Neural progenitor cell (in vitro differentiated cells): ENCODE data around the gene RNF225. TPM values are rescaled to one million over a fixed set of nuclear protein-coding genes. Genes with fewer than 3 reads are reported as not detected.

Source experiments
- DNase-seq: peaks from one replicate; pipeline ENCODE4 v3.0.0-alpha.2; 2016; ENCODE audit warnings: low spot score
- H2AFZ ChIP-seq: fragments of 200-600 bp; sonication (generic); replicated peaks from 2 replicates; pipeline ENCODE4 v1.6.1; 2016; ENCODE audit warnings: antibody characterized with exemption
- H3F3A ChIP-seq: fragments of 200-600 bp; sonication (generic); 2 replicates; pipeline ENCODE4 v1.6.1; 2016; ENCODE audit warnings: antibody characterized with exemption, low read depth
- H3K27ac ChIP-seq: fragments of 200-600 bp; sonication (generic); 2 replicates; pipeline ENCODE4 v1.5.1; 2016; ENCODE audit warnings: mild to moderate bottlenecking
- H3K27me3 ChIP-seq: fragments of 200-600 bp; sonication (generic); 2 replicates; pipeline ENCODE4 v1.6.1; 2016; ENCODE audit warnings: mild to moderate bottlenecking, moderate library complexity
- H3K36me3 ChIP-seq: fragments of 200-600 bp; sonication (generic); 2 replicates; pipeline ENCODE4 v1.5.1; 2016
- H3K4me1 ChIP-seq: fragments of 200-600 bp; sonication (generic); 2 replicates; pipeline ENCODE4 v1.6.1; 2016; ENCODE audit warnings: mixed run types
- H3K4me2 ChIP-seq: fragments of 200-600 bp; sonication (generic); 2 replicates; pipeline ENCODE4 v1.6.1; 2016
- H3K4me3 ChIP-seq: fragments of 200-600 bp; sonication (generic); 2 replicates; pipeline ENCODE4 v1.5.1; 2016
- H3K79me2 ChIP-seq: fragments of 200-600 bp; sonication (generic); 2 replicates; pipeline ENCODE4 v1.6.1; 2016; ENCODE audit warnings: low read depth
- H3K9ac ChIP-seq: fragments of 200-600 bp; sonication (generic); 2 replicates; pipeline ENCODE4 v1.6.1; 2016
- H3K9me3 ChIP-seq: fragments of 200-600 bp; sonication (generic); 2 replicates; pipeline ENCODE4 v1.5.1; 2016; ENCODE audit warnings: low read depth
- H4K20me1 ChIP-seq: fragments of 200-600 bp; sonication (generic); 2 replicates; pipeline ENCODE4 v1.6.1; 2016; ENCODE audit warnings: low read depth
- H3K27ac Mint-ChIP-seq: 3 replicates; pipeline ENCODE4 v1.8.0; 2021; ENCODE audit warnings: mixed read lengths
- H3K27me3 Mint-ChIP-seq: 2 replicates; pipeline ENCODE4 v1.8.0; 2022; ENCODE audit warnings: low read depth, mild to moderate bottlenecking, inconsistent platforms, moderate library complexity, mixed read lengths; ENCODE audit not compliant: insufficient read depth
- H3K36me3 Mint-ChIP-seq: 3 replicates; pipeline ENCODE4 v1.8.0; 2021; ENCODE audit warnings: mixed read lengths
- H3K4me1 Mint-ChIP-seq: 3 replicates; pipeline ENCODE4 v1.8.0; 2021; ENCODE audit warnings: mixed read lengths
- H3K4me3 Mint-ChIP-seq: 3 replicates; pipeline ENCODE4 v1.8.0; 2021; ENCODE audit warnings: mild to moderate bottlenecking, moderate library complexity, mixed read lengths
- H3K9me3 Mint-ChIP-seq: 3 replicates; pipeline ENCODE4 v1.8.0; 2020; ENCODE audit warnings: mixed read lengths
- EZH2 ChIP-seq: fragments of 200-600 bp; sonication (generic); IDR thresholded peaks from 2 replicates; pipeline ENCODE4 v1.6.1; 2017; ENCODE audit warnings: antibody characterized with exemption, mild to moderate bottlenecking, moderate library complexity
- EZH2phosphoT487 ChIP-seq: fragments of 200-600 bp; sonication (generic); IDR thresholded peaks from 2 replicates; pipeline ENCODE4 v1.6.1; 2017; ENCODE audit warnings: antibody characterized with exemption
- total RNA-seq: library from RNA; depleted of rRNA; stranded (reverse); fragments of >200 nt; gene quantifications from 2 replicates; pipeline ENCODE4 v1.2.3, GENCODE V29; 2015; ENCODE audit warnings: low replicate concordance
- TF ChIP-seq, protein P1 (sequence below): fragments of 200-600 bp; sonication (generic); IDR thresholded peaks from 2 replicates; pipeline ENCODE4 v1.5.1; 2017; ENCODE audit warnings: antibody characterized with exemption, mild to moderate bottlenecking

The RNF225 gene
- total RNA-seq, 1 donor from 2014 or later: not detected

DNA sequence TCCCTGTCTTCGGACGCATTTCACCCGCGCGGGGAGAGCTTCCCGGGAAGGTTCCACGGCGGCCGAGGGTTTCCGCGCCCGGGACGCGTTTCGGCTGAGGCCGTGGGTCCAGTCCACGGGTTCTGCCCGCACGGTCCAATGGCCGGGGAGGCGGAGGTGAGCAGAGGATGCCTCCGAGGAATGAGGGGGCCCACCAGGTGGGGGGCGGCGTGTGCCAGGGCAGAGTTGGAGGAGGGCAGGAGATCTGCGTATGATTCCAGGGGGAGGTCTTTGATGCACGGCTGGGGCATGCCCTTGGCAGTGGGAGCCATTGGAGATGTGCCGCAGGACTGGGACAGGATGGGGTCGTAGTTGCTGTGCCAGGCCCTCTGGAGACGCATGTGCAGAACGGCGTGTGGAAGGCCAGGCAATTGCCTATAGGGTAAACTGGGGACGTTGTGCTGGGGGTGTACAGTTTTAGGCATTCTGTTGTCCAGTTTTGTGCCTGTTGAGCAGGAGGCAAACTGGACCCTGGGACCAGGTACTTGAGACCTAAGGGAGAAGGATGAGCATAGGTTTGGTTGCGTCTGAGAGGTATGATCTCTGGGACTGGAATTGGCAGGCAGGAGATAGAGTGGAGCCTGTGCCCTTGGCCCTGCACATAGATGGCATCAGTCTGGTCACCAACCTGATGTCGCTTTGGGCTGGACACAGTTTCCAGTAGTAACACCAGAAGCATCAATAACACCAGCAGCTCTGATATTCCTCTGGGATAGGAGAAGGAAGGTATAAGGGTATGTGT is 13.7 kb downstream of the RNF225 start:
- peak; percentile 37 for DNase-seq
- H3K27ac ChIP-seq: no peak overlapping the region
- peak overlapping the region; percentile 95 for H3K27ac Mint-ChIP-seq
- peak overlapping the region; percentile 98 for H3K4me2 ChIP-seq
- H3K9me3 Mint-ChIP-seq: peaks cover 18% of the 10 kb centered on the region
- peak overlapping the region; percentile 28 for H2AFZ ChIP-seq
- no peak overlapping the region for H3K9ac ChIP-seq
- H3K27me3 ChIP-seq: no peaks in the 10 kb centered on the region
- peaks cover 30% of the 10 kb centered on the region for H3K4me1 Mint-ChIP-seq
- peaks cover 16% of the 10 kb centered on the region for H3F3A ChIP-seq
- peak overlapping the region; percentile 78 for H3K4me3 ChIP-seq
- no peaks in the 10 kb centered on the region for H3K79me2 ChIP-seq
- peak overlapping the region; percentile 96 for H3K4me3 Mint-ChIP-seq
- peaks cover 30% of the 10 kb centered on the region for H3K36me3 Mint-ChIP-seq
- peaks cover 9% of the 10 kb centered on the region for H3K27me3 Mint-ChIP-seq
- H3K4me1 ChIP-seq: peaks cover 11% of the 10 kb centered on the region
- TF ChIP-seq EZH2: no peak
- TF ChIP-seq EZH2phosphoT487: no peak
- TF ChIP-seq, protein P1, sequence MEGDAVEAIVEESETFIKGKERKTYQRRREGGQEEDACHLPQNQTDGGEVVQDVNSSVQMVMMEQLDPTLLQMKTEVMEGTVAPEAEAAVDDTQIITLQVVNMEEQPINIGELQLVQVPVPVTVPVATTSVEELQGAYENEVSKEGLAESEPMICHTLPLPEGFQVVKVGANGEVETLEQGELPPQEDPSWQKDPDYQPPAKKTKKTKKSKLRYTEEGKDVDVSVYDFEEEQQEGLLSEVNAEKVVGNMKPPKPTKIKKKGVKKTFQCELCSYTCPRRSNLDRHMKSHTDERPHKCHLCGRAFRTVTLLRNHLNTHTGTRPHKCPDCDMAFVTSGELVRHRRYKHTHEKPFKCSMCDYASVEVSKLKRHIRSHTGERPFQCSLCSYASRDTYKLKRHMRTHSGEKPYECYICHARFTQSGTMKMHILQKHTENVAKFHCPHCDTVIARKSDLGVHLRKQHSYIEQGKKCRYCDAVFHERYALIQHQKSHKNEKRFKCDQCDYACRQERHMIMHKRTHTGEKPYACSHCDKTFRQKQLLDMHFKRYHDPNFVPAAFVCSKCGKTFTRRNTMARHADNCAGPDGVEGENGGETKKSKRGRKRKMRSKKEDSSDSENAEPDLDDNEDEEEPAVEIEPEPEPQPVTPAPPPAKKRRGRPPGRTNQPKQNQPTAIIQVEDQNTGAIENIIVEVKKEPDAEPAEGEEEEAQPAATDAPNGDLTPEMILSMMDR: no peak
- no peaks in the 10 kb centered on the region for H4K20me1 ChIP-seq
- H3K36me3 ChIP-seq: no peaks in the 10 kb centered on the region
- no peaks in the 10 kb centered on the region for H3K9me3 ChIP-seq

DNA sequence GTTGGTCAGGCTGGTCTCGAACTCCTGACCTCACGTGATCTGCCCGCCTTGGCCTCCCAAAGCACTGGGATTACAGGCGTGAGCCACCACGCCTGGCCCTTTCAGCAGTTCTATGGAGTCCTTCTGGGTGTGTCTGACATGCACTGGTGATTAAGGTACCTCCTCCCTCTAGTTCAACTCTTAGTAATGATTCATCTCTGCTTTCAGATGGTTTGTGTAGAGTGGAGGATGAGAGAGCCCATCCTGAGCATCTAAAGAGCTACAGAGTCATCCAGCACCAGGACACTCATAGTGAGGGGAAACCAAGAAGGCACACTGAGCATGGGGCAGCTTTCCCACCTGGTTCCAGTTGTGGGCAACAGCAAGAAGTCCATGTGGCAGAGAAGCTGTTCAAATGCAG is 21.1 kb downstream of the RNF225 start:
- peaks cover 20% of the 10 kb centered on the region for H3K9me3 Mint-ChIP-seq
- TF ChIP-seq, protein P1: no peak
- TF ChIP-seq EZH2phosphoT487: no peak
- TF ChIP-seq EZH2: no peak
- Histone ChIP-seq H3K4me1 (no peaks in the 10 kb centered on the region), H3K9me3 (no peaks in the 10 kb centered on the region), H3K27me3 (no peaks in the 10 kb centered on the region), H3K27ac (no peak overlapping the region), H3K4me3 (no peak overlapping the region), H3F3A (no peaks in the 10 kb centered on the region), H3K9ac (no peak overlapping the region), H3K79me2 (no peaks in the 10 kb centered on the region), H4K20me1 (no peaks in the 10 kb centered on the region), H3K36me3 (no peaks in the 10 kb centered on the region), H2AFZ (no peak overlapping the region), H3K4me2 (no peak overlapping the region)
- no peak for DNase-seq
- peaks cover 7% of the 10 kb centered on the region for H3K27me3 Mint-ChIP-seq
- no peak overlapping the region for H3K4me3 Mint-ChIP-seq
- H3K27ac Mint-ChIP-seq: no peak overlapping the region
- H3K36me3 Mint-ChIP-seq: peaks cover 59% of the 10 kb centered on the region
- H3K4me1 Mint-ChIP-seq: no peaks in the 10 kb centered on the region

DNA sequence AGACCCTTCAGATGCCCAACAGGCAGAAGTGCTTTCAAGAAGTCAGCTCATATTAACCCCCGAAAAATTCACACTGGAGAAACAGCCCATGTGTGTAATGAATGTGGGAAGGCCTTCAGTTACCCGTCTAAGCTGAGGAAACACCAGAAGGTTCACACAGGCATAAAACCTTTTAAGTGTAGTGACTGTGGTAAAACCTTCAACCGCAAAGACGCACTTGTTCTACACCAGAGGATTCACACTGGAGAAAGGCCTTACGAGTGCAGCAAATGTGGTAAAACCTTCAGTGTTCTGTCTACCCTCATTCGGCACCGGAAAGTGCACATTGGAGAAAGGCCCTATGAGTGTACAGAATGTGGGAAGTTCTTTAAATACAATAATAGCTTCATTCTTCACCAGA is 21.6 kb downstream of the RNF225 start:
- Histone ChIP-seq H3K4me1 (no peaks in the 10 kb centered on the region), H3K9ac (no peak overlapping the region), H3K79me2 (no peaks in the 10 kb centered on the region), H2AFZ (no peak overlapping the region), H3K27ac (no peak overlapping the region), H3F3A (no peaks in the 10 kb centered on the region), H3K9me3 (no peaks in the 10 kb centered on the region), H3K36me3 (no peaks in the 10 kb centered on the region), H3K27me3 (no peaks in the 10 kb centered on the region), H3K4me2 (no peak overlapping the region), H4K20me1 (no peaks in the 10 kb centered on the region), H3K4me3 (no peak overlapping the region)
- Mint-ChIP-seq H3K27ac (no peak overlapping the region), H3K4me3 (peak overlapping the region; percentile 15), H3K27me3 (peaks cover 7% of the 10 kb centered on the region), H3K36me3 (peaks cover 59% of the 10 kb centered on the region), H3K9me3 (peaks cover 20% of the 10 kb centered on the region), H3K4me1 (no peaks in the 10 kb centered on the region)
- TF ChIP-seq, protein P1: no peak
- TF ChIP-seq EZH2 (no peak), EZH2phosphoT487 (no peak)
- DNase-seq: no peak
